ENCODE measurements around the gene RUNX2. TPM values are rescaled to one million over a fixed set of nuclear protein-coding genes. Genes with fewer than 3 reads are reported as not detected.

The RUNX2 gene
- total RNA-seq, 2 experiments from 2014 or later: 0.27 to 0.44 TPM

- peaks cover 16% of the 10 kb centered on the region for H3K4me1 ChIP-seq (ENCODE audit: insufficient read depth, low read length, poor library complexity, severe bottlenecking)
- H3K27ac ChIP-seq (ENCODE audit: low read depth, low read length, poor library complexity, severe bottlenecking): peak within 1 kb of the TSS; percentile 21
- H3K79me2 ChIP-seq (ENCODE audit: insufficient read depth, low read depth, low read length): no peaks in the 10 kb centered on the region
- no peaks in the 10 kb centered on the region for H4K20me1 ChIP-seq (ENCODE audit: insufficient read depth, low read length)
- H3K4me3 ChIP-seq (ENCODE audit: low read depth, low read length, poor library complexity, severe bottlenecking): peak within 1 kb of the TSS; percentile 80
- ChIA-PET CTCF (ENCODE audit: unreplicated experiment) (interaction anchor here (0.6 kb wide), 1 partner anchor 276 kb away, joined by 3 read pairs; no protein-coding TSS in a partner anchor), POLR2A (interaction anchor here (0.6 to 1.3 kb wide), 6 partner anchors 11 to 971 kb away, joined by 3 to 6 read pairs (median 4); no protein-coding TSS in a partner anchor)
- intact Hi-C loops (cut with micrococcal nuclease; ENCODE audit: unreplicated experiment): loop anchor here (5.0 kb wide), 3 partner anchors 45 to 1270 kb away; no protein-coding TSS in a partner anchor
- peak within 1 kb of the TSS; percentile 100 for H2AFZ ChIP-seq (ENCODE audit: low read length)
- no peaks in the 10 kb centered on the region for H3K36me3 ChIP-seq (ENCODE audit: insufficient read depth, low read length)
- no peak for TF ChIP-seq EZH2phosphoT487 (IDR thresholded peaks at IDR 0.05; ENCODE audit: borderline replicate concordance, low read depth, low read length)
- TF ChIP-seq CTCF (conservative IDR thresholded peaks at IDR 0.05; ENCODE audit: low read length): peak; percentile 25; the same call in 1 of the 2 replicates
- peak; percentile 92 for DNase-seq (ENCODE audit: low spot score)
- peak within 1 kb of the TSS; percentile 94 for H3K4me2 ChIP-seq (ENCODE audit: low read length)
- BruUV-seq (replicated peaks): no TSS peak
- H3K9me3 ChIP-seq (ENCODE audit: low read length): no peaks in the 10 kb centered on the region
- H3K9me2 ChIP-seq (ENCODE audit: insufficient read depth, low read length): no peaks in the 10 kb centered on the region
Observed at GRCh38 chr6:45377554-45378333, 49.6 kb downstream of the RUNX2 start, which contains the start of gene SUPT3H. Gene SUPT3H (minus strand): TSS chr6:45377934.

GRCh38 chr6:45378334-45378926 is 50.3 kb downstream of the RUNX2 start:
- POLR2A ChIA-PET: interaction anchor here (0.6 to 0.7 kb wide), 2 partner anchors 12 to 280 kb away, joined by 3 to 4 read pairs; no protein-coding TSS in a partner anchor

More at GRCh38 chr6:45378334-45378926, 50.3 kb downstream of the RUNX2 start:
- no peak for DNase-seq (ENCODE audit: low spot score)
- Histone ChIP-seq H3K4me1 (ENCODE audit: insufficient read depth, low read length, poor library complexity, severe bottlenecking) (peaks cover 16% of the 10 kb centered on the region), H3K79me2 (ENCODE audit: insufficient read depth, low read depth, low read length) (no peaks in the 10 kb centered on the region), H2AFZ (ENCODE audit: low read length) (peak overlapping the region; percentile 100), H3K9me2 (ENCODE audit: insufficient read depth, low read length) (no peaks in the 10 kb centered on the region), H3K4me2 (ENCODE audit: low read length) (peak overlapping the region; percentile 94), H3K4me3 (ENCODE audit: low read depth, low read length, poor library complexity, severe bottlenecking) (peak overlapping the region; percentile 80), H3K9me3 (ENCODE audit: low read length) (no peaks in the 10 kb centered on the region), H3K36me3 (ENCODE audit: insufficient read depth, low read length) (no peaks in the 10 kb centered on the region), H3K27ac (ENCODE audit: low read depth, low read length, poor library complexity, severe bottlenecking) (no peak overlapping the region), H4K20me1 (ENCODE audit: insufficient read depth, low read length) (no peaks in the 10 kb centered on the region)
- CTCF ChIA-PET (ENCODE audit: unreplicated experiment): no interaction called here
- BruUV-seq (replicated peaks): TSS peak; percentile 88
- intact Hi-C loops (cut with micrococcal nuclease; ENCODE audit: unreplicated experiment): loop anchor here (5.0 kb wide), 3 partner anchors 44 to 1269 kb away; no protein-coding TSS in a partner anchor
- no peak for TF ChIP-seq CTCF (conservative IDR thresholded peaks at IDR 0.05; ENCODE audit: low read length)
- no peak for TF ChIP-seq EZH2phosphoT487 (IDR thresholded peaks at IDR 0.05; ENCODE audit: borderline replicate concordance, low read depth, low read length)

All from OCI-LY7 (cell line).